ENCODE results near the gene KL. TPM values are rescaled to one million over a fixed set of nuclear protein-coding genes. Genes with fewer than 3 reads are reported as not detected.

The KL gene
- total RNA-seq, 4 donors from 2014 or later: 1.3 to 1.6 (median 1.4) TPM

DNA sequence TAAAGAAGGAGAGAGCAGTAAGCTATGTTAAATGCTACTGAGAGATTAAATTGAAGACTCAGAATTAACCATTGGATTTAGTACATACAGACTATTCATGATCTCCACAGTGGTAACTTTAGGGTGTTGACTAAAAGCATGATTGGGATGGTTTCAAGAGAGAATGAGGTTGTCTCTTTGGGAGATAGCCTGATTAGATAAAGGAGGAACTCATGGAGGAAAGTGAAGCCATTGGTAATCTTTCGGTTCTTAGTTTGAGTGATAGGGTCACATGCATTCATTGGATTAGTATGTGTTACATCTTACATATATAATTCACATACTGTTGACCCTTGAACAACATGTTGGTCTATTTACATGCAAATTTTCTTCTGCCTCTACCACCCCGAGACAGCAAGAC lies 18.8 kb upstream of the KL start:
- Histone ChIP-seq H3K36me3 (no peaks in the 10 kb centered on the region), H3K4me1 (no peaks in the 10 kb centered on the region), H3K27me3 (no peaks in the 10 kb centered on the region), H3K4me3 (no peak overlapping the region), H3K9me3 (no peaks in the 10 kb centered on the region), H3K27ac (no peak overlapping the region)
- in situ Hi-C loops (cut with MboI; ENCODE audit: low sequenced_read_pairs in 4 of 4): no loop called here
- ATAC-seq (no peak), DNase-seq (no peak)
- TF ChIP-seq CTCF (IDR thresholded peaks at IDR 0.05 in 4 of 5, conservative IDR thresholded peaks at IDR 0.05 in 1 of 5) (no peak), POLR2A (IDR thresholded peaks at IDR 0.05) (no peak)
- intact Hi-C loops (cut with DNase I; ENCODE audit: low total_unique reads): no loop called here

- no peak overlapping the region for H3K4me3 ChIP-seq
- no peaks in the 10 kb centered on the region for H3K36me3 ChIP-seq
- no peak overlapping the region for H3K27ac ChIP-seq
- DNase-seq (no peak), ATAC-seq (no peak)
- no peaks in the 10 kb centered on the region for H3K9me3 ChIP-seq
- TF ChIP-seq CTCF (IDR thresholded peaks at IDR 0.05 in 4 of 5, conservative IDR thresholded peaks at IDR 0.05 in 1 of 5) (no peak), POLR2A (IDR thresholded peaks at IDR 0.05) (no peak)
- in situ Hi-C loops (cut with MboI; ENCODE audit: low sequenced_read_pairs in 4 of 4): no loop called here
- intact Hi-C loops (cut with DNase I; ENCODE audit: low total_unique reads): no loop called here
- peaks cover 0 to 4% of the 10 kb centered on the region in 2 donors for H3K4me1 ChIP-seq
- no peaks in the 10 kb centered on the region for H3K27me3 ChIP-seq
Observed at GRCh38 chr13:32998966-32999365, 17.3 kb upstream of the KL start.

DNA sequence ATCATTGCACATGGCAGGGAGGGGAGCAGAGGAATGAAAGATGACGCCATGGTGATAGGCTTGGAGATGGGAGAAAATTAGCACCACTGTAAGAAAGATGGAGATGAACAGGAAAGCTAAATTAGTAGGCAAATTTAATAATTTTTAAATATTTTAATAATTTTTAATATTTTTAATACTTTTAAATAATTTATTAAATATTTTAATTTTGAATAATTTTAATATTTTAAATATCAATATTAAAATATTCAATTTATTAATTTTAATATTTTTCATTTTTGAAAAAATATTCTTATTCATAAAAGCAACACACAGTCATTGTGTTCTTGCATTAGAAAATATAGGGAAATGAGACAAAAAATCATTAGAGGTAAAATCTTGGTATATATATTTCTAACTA lies 15.9 kb upstream of the KL start:
- ATAC-seq (no peak), DNase-seq (no peak)
- in situ Hi-C loops (cut with MboI; ENCODE audit: low sequenced_read_pairs in 4 of 4): loop anchor here in 1 of 4 donors (25.0 kb wide), 1 partner anchor 413 kb away; the partner anchor contains the start of gene PDS5B
- Histone ChIP-seq H3K36me3 (no peaks in the 10 kb centered on the region), H3K4me1 (peaks cover 3 to 16% of the 10 kb centered on the region in 2 donors), H3K27me3 (no peaks in the 10 kb centered on the region), H3K4me3 (no peak overlapping the region), H3K9me3 (no peaks in the 10 kb centered on the region), H3K27ac (no peak overlapping the region)
- intact Hi-C loops (cut with DNase I; ENCODE audit: low total_unique reads): no loop called here
- TF ChIP-seq CTCF (IDR thresholded peaks at IDR 0.05 in 4 of 5, conservative IDR thresholded peaks at IDR 0.05 in 1 of 5): no peak
- TF ChIP-seq POLR2A (IDR thresholded peaks at IDR 0.05): no peak

- TF ChIP-seq CTCF (IDR thresholded peaks at IDR 0.05 in 4 of 5, conservative IDR thresholded peaks at IDR 0.05 in 1 of 5): no peak
- TF ChIP-seq POLR2A (IDR thresholded peaks at IDR 0.05): no peak
- no peak for ATAC-seq
- Histone ChIP-seq H3K27me3 (no peaks in the 10 kb centered on the region), H3K27ac (peak overlapping the region in 3 of 4 donors; percentile 46 to 75 (median 70)), H3K36me3 (no peaks in the 10 kb centered on the region), H3K9me3 (peaks cover 0 to 3% (median 0%) of the 10 kb centered on the region in 3 donors), H3K4me1 (peaks cover 3 to 18% of the 10 kb centered on the region in 2 donors), H3K4me3 (no peak overlapping the region)
- in situ Hi-C loops (cut with MboI; ENCODE audit: low sequenced_read_pairs in 4 of 4): loop anchor here in 1 of 4 donors (25.0 kb wide), 1 partner anchor 416 kb away; the partner anchor contains the start of gene PDS5B
- no peak for DNase-seq
- intact Hi-C loops (cut with DNase I; ENCODE audit: low total_unique reads): no loop called here
Observed at GRCh38 chr13:33003458-33004019, 12.7 kb upstream of the KL start.

Data from gastrocnemius medialis (tissue), 4 donors.